SW 1271 (cell line): ENCODE measurements around the gene CRK.
A peak's percentile ranks its signal among the peaks of the same experiment; 100 is the strongest.

Source experiments
- DNase-seq, 2 experiments: peaks; one replicate each; lab custom pipeline; 2025; lab: John Stamatoyannopoulos, UW

CRK gene

DNA sequence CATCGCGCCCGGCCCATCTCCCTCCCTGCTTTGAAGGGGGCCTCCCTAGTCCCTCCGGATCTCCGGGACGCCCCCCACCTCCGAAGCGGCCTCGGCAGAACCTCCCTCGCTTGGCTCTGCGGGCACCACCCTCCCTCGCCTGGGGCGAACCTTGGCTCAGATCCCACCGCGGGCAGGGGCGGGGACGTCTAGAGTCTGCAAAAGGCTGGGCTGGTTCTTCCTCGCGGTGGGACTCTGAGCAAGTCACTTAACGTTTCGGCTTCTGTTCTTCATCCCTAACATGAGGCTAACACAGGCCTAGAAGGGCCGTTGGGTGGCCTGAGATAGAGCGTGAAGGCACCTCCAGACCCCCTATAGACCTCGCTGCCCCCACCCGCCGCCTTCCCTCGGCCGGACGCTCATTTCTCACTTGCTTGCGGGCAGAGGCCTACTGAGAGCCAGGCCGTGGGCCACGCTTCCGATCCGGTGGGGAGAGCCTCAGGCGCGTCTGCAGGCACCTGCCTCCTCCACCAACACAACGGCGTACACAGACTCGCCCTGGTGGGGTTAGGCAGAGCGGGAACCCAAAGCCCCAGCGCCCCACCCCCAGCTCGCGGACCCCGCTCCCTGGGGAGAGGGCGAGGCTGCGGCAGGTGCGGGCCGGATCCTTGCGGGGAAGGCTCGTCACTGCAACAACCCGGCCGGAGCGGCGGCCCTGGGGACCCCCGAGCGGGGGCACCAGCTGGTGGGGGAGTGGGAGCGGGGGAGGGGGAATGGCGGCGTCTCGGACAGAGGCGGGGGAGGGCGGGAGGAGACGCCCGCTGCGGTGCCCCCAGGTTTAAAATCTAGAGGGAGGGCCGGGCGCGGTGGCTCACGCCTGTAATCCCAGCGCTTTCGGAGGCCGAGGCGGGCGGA, 31.0 kb upstream of the CRK start:
- DNase-seq: peak; percentile 55 to 82

DNA sequence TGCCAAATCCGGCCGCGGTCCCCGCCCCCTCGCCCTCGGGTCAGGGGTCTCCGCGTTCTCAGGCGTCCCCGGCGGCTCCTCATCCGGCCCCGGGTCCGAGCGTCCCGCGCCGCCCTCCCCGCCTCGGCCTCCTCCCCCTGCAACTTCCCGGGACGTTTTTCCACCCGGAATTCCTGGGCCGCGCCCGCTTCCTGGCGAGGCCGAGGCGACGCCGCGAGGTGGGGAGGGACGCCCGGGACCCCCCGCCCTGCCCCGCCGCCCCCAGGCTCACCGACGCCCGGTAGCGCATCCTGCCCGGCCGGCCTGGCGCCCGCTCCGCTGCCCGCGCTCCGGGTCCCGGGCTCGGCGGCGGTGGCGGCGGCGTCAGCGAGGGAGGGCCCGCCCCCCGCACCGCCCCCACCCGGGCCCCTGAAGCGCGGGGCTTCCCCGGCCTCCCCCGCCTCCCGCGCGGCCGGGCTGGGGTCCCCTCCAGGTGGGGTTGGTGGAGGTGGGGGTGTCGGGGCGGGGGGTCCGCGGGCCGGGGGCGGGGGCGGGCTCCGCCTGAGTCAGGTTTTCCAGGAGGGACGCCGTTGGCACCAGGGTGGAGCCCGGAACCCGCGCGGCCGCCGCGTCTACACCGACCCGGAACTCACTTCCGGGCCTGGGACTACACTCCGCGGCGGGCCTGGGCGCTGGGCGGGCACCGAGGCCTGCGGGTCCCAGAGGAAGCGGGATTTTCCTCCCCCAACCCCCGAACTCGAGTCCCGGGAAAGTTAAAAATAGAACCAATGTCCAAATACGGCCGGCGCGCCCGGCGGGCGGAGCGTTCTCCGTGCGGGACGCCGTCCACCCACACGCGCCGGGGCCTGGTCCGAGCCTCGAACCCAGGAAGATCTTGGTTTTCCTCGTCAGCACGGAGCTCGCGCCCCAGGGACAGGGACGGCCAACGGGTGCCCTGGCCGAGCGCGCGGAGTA, 29.7 kb upstream of the CRK start:
- DNase-seq: peak in 1 of 2 experiments; percentile 28

DNA sequence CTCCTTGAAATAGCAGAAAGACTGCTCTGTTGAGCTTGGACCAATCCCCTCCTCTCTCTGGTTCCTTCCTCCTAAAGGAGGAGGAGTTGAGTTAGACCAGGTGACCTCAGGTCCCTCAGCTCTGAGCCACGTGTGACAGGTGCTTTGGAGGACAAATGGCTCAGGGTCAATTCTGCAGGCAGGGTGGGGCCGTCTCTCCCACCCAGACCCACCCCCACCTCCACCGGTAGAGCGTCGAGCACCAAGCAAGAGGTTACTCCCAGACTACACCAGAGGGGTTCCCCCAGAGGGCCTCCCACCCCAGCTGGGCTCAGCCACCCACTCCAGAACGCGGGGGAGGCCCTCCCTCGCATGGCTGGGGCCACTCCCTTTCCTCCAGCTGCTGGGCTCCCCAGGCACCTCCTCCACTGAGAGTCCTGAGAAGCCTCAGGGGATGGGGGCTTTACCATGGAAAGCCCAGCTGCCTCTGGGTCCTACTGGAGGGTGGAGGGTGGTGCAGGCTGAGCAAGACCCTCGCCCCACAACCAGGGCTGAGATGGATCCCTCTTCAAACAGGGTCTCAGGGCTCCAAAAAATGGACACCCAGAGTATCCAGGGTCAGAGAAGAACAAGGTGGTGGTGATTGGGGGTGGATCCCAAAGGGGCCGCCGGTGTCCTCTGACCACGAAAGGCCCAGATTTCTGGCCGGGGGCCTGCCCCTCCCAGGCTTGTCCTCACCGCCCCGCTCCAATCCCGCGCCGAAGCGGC, 28.8 kb upstream of the CRK start:
- peak in 1 of 2 experiments; percentile 45 for DNase-seq

DNA sequence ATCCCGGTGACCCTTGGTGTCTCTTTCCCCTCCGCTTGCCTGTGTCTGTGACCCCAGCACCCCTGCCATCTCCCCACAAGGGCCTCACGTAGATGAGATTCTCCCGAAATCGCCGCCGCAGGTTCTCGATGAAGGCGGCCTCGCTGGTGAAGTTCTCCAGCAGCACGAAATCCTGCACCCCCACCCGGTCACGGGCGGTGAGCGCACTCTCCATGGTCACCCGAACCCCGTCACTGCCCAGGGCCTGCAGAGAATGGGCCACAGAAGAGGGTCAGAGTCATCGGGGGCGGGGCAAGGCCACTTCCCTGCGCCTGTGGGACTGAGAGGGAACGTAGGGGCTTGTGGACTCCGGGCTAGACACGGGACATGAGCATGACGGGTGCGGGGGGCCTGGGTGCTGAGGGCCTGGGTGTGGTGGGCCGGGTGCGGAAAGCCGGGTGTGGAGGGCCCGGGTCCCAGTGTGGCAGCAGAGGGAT, 28.1 kb upstream of the CRK start:
- no peak for DNase-seq

DNA sequence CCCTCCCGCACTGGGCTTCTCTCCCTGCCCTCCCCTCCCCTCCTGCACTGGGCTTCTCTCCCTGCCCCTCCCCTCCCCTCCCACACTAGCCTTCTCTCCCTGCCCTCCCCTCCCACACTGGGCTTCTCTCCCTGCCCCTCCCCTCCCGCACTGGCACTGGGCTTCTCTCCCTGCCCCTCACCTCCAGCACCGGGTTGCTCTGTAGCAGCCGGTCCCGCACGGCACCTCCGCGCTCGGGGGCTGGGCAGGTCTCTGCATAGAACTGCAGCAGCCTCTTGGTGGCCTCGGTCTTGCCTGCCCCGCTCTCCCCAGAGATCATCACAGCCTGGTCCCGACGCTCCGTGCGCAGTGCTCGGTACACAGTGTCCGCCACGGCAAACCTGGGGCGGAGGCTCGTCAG, 26.6 kb upstream of the CRK start:
- no peak for DNase-seq

DNA sequence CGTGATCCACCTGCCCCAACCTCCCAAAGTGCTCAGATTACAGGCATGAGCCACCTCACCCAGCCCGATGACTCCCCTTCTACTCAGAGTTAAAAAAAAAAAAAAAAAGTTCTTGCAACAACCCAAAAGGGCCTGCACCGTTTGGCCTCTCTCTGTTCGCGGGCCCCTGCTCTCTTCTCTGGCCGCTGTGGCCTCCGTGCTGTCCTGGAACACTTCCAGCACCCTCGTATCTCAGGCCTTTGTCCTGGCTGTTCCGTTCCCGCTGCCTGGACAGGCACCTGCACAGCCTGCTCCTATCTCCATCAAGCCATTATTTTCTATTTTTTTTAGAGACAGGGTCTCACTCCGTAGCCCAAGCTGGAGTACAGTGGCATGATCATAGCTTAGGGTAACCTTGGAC, 25.7 kb upstream of the CRK start:
- no peak for DNase-seq

DNA sequence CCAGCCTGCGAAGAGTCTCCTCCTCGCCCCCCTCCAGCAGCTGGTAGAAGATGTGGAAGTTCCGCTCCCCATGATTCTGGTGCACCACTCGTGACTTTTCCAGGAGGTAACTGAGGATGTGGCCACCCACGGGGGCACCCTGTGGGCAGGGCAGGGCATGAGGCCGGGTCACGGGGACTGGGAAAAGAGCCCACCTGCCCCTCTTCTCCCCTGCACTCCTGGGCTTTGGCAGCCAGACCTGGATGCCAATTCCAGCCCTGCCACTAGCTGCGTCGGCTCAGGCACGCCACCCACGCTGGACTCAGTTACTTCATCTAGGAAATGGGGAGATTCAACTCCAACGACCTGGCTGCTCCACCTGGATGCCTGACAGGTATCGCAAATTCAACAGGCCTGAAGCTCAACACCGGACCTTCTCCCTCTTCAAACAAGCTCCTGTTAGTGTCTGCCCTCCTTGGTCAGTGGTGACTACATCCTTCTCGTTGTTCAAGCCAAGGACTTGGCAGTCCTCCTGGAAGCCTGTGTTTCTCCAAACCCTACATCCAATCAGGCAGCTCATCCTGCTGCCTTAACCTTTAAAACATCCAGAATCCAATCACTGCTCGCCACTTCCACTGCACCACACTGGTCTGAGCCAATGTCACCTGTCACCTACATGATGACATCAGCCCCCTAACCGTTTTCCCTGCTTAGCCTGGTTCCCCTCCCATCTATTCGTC, 24.9 kb upstream of the CRK start:
- no peak for DNase-seq

DNA sequence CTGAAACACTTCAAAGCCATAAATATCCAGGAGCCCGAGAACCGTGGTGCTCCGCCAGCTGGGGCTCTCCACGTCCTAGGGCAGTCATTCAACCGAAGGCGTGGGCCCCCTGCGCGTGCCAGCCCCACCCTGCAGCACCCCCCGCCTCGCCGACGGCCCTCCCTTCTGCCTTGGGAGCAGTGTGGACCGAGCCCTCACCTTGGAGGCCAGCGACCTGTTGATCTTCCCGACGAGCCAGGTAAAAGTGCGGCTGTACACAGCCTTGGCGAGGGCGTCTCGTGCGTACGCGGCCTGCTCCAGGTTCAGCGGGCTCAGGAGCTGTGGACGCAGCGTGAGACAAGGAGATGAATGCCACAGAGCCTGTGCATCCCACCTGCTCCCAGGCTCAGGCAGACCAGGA, 22.4 kb upstream of the CRK start:
- DNase-seq: no peak

DNA sequence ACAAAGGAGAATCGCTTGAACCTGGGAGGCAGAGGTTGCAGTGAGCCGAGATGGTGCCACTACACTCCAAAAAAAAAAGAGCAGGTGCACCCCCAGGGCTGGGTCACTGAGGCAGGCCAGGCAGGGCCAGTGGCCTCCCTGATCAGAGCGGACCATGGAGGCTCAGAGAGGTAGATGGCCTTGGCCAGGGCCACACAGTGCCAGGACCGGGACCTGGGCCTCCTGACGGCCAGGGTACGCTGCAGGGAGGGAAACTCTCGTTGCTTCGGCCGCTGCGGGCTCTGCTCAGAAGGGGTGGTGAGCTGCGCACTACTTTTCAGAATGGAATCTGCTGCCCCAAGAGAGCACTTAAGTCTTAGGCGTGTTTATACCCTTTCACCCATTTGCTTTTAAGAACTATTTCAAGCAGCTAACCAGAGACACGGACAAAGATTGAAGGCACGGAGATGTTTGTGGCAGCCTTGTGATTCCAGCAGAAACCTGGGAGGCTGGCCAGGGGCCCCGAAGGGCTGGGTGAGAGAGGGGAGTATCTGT, 19.4 kb upstream of the CRK start:
- no peak for DNase-seq

DNA sequence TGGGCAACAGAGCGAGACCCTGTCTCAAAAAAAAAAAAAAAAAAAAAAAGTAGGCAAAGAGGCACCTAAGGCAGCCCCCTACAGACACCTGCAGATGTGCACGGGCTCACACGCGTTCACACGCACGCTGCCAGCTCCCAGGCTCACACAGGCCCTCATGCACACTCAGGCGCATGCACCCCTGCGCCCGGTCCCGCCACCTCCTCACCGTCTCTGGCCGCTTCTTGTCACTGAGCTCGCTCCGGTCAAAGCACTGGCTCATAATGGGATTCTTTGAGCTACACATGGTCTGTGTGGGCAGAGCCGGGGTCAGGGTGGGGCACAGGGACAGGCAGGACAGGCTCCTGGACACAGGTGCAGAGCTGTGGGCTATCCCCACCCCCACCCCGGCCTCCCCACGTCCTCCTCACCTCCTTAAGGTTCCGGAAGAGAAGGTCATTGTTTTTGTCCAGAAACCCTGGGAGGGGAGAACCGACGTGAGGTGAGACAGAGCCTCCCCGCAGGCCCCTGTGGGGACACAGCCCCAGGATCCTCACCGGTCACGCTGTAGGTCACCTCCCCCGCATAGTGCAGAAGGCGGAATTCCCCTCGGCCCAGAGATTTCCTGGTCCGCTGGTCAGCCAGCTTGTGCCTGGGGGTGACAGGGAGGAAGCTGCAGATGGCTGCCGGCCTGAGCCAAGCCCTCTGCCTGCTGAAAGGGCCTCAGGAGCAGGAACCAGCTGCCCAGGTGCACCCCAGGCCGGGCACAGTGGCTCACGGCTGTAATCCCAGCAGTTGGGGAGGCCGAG, 18.6 kb upstream of the CRK start:
- DNase-seq: no peak

DNA sequence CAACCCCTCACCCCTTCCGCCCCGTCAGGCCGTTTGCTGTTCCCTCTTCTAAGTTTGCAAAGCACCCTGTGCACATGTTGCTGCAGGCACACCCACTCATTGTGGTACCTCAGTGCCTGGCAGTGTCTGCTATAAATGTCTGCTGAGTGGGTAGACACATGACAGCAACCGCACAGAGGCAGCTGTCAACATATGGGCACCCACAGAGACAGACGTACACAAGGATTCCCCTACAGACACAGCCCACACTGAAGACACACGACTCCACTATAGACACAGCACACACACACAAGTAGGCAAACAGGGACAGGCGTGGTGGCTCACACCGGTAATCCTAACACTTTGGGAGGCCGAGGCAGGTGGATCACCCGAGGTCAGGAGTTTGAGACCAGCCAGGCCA, 17.8 kb upstream of the CRK start:
- no peak for DNase-seq

DNA sequence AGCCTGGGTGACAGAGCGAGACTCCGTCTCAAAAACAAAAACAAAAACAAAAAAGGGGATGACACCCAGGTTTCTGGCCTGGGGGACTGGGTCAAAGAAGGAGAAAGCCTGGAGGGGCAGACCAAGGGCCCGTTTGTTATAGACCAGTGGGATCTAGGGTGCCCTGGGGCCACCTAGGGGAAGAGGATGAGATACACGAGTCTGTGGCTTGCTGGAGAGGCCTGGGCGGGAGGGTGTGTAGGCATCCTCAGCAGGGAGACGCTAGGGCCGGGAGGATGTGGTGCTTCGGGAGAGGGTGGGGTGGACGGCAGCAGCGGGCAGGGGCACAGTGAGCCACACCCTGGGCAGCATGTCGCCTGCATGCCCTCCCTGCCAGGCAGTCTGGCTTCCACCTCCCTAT, 17.1 kb upstream of the CRK start:
- no peak for DNase-seq

DNA sequence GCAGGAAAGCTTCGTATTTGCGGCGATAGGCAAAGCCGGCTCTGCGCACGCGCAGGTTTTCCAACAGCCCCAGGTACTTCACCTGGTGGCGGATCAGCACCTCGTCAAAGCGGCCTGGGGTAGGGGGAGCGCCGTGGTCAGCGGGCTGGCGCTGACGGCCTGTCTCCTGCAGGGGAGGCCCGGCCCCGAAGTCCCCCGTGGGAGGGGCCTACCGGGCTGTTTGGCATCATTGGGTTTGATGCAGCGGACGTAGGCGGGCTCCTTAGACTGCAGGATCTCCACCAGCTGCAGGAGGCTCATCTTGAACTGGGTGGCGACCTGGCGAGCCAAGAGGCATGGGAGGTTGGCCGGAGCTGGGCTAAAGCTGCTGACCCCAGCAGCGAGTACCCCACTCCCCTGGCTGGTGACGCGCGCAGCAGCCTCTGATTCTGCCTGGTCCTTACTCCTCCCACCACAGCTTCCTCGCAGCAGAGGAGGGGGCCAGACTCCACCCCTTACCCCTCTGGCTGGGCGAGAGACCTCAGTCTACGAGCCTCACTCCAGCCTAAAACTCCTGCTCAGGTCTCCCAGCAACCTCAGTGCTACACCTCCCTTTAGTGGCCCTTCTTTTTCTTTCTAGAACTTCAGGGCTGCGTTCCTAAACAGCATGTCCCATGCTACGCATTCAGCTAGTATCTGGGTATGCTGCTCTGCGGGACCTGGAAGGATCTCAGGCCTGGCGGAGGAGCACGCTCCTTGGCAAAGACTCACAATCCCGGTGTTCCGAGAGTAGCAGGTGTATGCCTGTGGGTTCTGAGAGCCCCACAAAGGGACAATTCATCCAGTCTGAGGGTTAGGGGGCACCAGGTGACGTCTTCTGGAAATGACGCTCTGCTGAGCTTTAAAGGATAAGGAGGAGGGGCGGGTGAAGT, 16.1 kb upstream of the CRK start:
- DNase-seq: no peak

DNA sequence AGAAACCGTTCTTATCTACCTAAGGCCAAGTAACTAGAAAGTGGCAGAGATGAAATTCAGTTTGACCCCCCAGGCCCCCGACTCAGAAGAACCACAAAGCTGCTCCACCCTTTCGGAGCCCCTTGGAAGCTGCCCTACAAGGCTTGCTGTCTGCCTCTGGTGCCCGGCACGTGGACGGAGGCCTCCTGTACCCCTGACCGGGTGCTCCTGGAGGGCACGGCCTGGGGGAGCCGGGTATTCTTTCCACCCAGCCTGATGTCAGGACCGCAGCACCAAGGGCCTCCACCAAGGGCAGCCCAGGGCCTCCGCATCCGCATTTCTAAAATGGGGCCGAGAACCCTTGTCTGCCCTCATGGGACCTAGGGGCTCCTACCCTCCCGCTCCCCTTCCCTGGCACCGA, 15.5 kb upstream of the CRK start:
- no peak for DNase-seq

DNA sequence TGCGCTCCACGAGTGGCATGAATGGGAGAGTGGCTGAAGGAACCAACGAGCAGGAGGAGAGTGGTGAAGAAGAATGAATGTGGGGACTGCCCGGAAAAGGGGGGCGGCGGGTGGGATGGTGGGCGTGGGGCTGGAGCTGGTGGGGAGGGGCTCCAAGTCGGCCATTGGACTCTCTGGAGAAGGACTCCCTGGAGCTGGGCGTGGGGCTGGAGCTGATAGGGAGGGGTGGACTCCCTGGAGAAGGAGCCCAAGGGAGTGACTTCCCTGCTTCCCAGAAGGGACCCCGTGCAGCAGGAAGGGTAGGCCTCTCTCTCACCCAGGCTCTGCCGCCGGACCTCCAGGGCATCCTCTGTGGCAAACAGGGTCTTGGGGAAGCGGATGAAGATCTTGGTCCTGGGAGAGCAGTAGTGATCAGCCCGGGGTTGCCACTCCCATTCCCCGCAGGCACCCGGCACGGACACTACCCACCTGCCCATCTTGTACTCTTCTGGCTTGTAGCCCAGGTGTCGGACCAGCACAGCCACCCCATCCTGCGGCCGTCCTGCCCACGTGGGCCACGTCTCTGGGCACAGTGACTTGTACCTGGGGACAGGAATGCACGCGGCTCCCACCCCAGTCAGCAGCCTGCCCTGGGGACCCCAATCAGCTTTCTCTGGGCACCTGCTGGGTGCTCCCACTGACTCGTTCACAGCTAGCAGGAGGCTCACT, 14.9 kb upstream of the CRK start:
- DNase-seq: no peak

DNA sequence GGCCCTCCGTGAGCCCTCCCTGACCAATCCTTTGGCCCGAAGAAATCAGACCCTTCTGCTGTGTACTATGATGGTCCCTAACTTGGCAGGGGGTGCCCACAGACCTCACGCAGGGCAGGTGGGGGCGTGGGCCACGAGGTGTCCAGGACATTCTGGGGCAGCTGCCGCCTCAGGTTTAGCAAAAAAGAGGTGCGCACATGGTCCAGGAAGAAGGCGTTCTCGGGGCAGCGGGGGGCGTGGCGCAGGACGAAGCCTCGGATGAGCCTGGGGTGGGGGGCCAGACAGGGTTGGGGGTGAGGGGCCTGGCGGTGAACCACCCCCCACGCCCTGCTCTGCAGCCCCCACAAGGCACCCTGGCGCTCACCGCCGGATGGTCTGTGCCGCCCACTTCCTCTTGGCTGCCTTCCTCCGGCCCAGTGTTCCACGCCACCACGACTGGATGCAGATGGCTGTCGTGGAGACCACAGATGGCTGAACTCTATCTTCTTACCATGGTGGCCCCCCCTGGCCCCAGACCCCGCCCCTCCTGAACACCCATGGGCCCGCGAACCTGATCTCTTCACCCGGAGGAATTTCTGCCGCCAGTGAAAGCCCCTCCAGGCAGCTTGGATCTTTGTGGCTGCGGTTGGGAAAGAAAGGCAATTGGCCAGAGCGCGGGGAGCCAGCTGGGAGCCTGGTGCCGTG, 14.2 kb upstream of the CRK start:
- DNase-seq: no peak

DNA sequence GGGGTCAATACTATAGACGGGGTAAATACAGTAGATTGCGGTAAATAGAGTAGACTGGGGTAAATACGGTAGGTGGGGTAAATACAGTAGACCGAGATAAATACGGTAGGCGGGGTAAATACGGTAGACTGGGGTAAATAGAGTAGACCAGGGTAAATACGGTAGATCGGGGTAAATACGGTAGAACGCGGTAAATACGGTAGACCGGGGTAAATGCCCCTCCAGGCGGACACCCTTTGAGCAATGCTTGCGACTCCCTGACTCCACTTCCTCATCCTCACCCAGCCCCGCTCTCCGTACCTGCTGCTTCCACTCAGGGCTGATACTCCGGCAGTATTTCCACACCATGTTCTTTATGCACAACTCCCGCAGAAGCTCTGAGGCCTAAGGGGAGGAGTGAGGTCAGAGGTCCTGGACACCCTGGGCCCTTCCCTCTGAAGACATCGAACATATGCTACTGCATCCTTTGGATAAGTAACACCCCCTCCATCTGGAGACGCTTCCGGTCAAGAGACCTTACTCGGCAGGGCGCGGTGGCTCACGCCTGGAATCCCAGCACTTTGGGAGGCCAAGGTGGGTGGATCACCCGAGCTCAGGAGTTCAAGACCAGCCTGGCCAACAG, 13.3 kb upstream of the CRK start:
- DNase-seq: peak; percentile 40 to 93
